Measurements from ENCODE around the gene VIM. TPM values are rescaled to one million over a fixed set of nuclear protein-coding genes. Genes with fewer than 3 reads are reported as not detected.

Gene VIM
- total RNA-seq: 10,637 and 10,816 TPM in 2 replicates

DNA sequence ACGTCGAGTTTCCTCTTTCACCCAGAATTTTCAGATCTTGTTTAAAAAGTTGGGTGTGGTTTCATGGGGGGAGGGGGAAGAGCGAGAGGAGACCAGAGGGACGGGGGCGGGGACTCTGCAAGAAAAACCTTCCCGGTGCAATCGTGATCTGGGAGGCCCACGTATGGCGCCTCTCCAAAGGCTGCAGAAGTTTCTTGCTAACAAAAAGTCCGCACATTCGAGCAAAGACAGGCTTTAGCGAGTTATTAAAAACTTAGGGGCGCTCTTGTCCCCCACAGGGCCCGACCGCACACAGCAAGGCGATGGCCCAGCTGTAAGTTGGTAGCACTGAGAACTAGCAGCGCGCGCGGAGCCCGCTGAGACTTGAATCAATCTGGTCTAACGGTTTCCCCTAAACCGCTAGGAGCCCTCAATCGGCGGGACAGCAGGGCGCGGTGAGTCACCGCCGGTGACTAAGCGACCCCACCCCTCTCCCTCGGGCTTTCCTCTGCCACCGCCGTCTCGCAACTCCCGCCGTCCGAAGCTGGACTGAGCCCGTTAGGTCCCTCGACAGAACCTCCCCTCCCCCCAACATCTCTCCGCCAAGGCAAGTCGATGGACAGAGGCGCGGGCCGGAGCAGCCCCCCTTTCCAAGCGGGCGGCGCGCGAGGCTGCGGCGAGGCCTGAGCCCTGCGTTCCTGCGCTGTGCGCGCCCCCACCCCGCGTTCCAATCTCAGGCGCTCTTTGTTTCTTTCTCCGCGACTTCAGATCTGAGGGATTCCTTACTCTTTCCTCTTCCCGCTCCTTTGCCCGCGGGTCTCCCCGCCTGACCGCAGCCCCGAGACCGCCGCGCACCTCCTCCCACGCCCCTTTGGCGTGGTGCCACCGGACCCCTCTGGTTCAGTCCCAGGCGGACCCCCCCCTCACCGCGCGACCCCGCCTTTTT is at the start of gene VIM:
Gene VIM, plus strand, starts transcription at position 151 of the 925 bp plus-strand sequence. CDS start 1,182 bp downstream, outside the sequence.

DNA sequence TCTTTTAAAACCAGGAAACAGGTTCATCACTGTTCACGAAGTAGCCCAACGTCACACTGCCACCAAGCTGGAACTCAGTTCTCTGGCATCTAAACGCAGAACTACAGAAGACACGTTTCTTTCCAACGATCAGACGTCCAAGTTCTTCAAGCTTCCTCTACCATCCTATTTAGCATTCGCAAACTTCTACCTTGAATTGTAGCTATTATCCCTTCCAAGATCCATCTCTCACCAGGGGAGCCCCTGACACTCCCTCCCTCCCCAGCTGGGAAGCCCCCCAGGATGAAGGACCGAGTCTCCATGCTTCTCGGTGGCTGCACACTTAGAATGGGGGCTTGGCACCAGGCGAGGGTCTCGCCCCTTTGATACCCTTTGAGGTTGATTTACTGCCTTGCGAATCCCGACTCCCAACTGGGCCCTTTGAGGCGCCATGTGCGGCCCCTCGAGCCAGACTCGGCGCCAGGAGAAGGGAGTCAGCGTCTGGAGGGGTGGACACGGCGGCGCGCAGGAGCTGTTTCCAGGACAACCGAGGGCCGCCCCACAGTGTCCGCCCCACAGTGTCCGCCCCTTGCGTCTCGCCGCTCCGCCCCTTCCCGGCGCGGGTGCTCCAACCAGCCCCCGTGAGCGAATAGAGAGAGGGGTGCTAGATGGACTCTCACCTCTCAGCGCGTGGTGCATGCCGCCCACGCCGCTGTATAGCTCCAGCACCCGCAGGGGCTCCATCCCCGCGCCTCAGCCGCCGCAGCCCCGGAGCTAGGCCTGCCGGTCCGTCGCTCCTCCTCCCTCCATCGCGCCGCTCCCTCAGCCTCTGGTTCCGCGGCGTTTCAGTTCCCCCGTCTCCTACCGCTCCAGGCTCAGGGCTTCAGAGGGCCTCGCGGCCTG is 26.9 kb upstream of the VIM start, which contains the start of gene TRDMT1:
Gene TRDMT1, minus strand, starts transcription at position 761 of the 882 bp plus-strand sequence. Its CDS starts 38 bp downstream, at position 723.

Other genes with a start within 250 kb of the VIM start
- gene CUBN, start 98.4 kb upstream of the VIM start, total RNA-seq: 2.5 and 2.9 TPM in 2 replicates
- gene TRDMT1, start 26.6 kb upstream of the VIM start, total RNA-seq: 7.3 and 8.8 TPM in 2 replicates
- not detected in 2 replicates for gene ST8SIA6, start 226.4 kb downstream of the VIM start, total RNA-seq

Data from subcutaneous preadipocyte (primary cell).